Measurements from ENCODE around the gene RBM24.

DNA sequence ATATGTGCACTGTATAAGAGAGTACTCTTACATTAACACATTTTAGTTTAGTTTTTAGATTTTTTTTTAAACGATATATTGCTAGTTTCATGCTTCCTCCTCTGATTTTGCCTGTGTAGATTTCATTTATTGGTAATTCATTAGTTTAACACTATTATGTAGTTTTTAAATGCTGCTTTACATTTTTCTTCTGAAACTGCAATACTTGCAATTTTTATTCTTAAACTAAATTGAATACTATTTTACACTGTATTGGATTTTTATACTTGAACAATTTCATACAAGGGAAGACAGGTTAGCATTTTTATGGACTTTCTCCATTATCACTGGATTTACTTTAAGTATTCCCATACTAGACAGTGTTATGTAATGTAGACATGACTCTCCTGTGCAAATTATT lies 12.2 kb downstream of the RBM24 start:
- TF ChIP-seq, protein P1, sequence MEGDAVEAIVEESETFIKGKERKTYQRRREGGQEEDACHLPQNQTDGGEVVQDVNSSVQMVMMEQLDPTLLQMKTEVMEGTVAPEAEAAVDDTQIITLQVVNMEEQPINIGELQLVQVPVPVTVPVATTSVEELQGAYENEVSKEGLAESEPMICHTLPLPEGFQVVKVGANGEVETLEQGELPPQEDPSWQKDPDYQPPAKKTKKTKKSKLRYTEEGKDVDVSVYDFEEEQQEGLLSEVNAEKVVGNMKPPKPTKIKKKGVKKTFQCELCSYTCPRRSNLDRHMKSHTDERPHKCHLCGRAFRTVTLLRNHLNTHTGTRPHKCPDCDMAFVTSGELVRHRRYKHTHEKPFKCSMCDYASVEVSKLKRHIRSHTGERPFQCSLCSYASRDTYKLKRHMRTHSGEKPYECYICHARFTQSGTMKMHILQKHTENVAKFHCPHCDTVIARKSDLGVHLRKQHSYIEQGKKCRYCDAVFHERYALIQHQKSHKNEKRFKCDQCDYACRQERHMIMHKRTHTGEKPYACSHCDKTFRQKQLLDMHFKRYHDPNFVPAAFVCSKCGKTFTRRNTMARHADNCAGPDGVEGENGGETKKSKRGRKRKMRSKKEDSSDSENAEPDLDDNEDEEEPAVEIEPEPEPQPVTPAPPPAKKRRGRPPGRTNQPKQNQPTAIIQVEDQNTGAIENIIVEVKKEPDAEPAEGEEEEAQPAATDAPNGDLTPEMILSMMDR (conservative IDR thresholded peaks at IDR 0.05; ENCODE audit: low read length) = no peak
- TF ChIP-seq EZH2phosphoT487 (IDR thresholded peaks at IDR 0.05; ENCODE audit: borderline replicate concordance) = no peak

Data from Loucy (cell line).